H1 (cell line): ENCODE measurements around the gene TPSB2. TPM values are rescaled to one million over a fixed set of nuclear protein-coding genes. Genes with fewer than 3 reads are reported as not detected.

Source experiments
- CTCF ChIA-PET: fragments of 300-600 bp; sonication (Branson Sonifier 250); formaldehyde crosslinking; loops from one replicate; lab custom pipeline; 2021; ENCODE audit not compliant: partially characterized antibody; lab: Charles Lee
- POLR2A ChIA-PET: fragments of 300-600 bp; sonication (Branson Sonifier 250); formaldehyde crosslinking; loops from one replicate; lab custom pipeline; 2021; ENCODE audit warnings: inconsistent platforms; ENCODE audit not compliant: partially characterized antibody; lab: Charles Lee
- DNase-seq, 2 experiments: peaks; one replicate each; pipeline versions ENCODE4 v3.0.0 to v3.0.0-alpha.2; 2010 to 2022; ENCODE audit warnings: low spot score in 2 of 2, low read depth in 1 of 2, mixed read lengths in 1 of 2
- FAIRE-seq: peaks from 2 replicates; lab custom pipeline; 2011; peaks lifted over from hg19 to GRCh38; lab: Jason Lieb, UNC
- H2AFZ ChIP-seq: 2 replicates; pipeline ENCODE4 v1.8.1; 2012; ENCODE audit warnings: low read length, inconsistent platforms
- H2AK5ac ChIP-seq: 2 replicates; pipeline ENCODE4 v1.6.1; 2013; ENCODE audit warnings: low read depth, low read length
- H2BK120ac ChIP-seq: replicated peaks from 2 replicates; pipeline ENCODE3; 2013; ENCODE audit warnings: low read depth, low read length, inconsistent platforms
- H2BK12ac ChIP-seq: 2 replicates; pipeline ENCODE4 v1.6.1; 2013; ENCODE audit warnings: low read depth, low read length
- H2BK15ac ChIP-seq: 2 replicates; pipeline ENCODE4 v1.6.1; 2013; ENCODE audit warnings: low read length
- H2BK20ac ChIP-seq: 2 replicates; pipeline ENCODE4 v1.6.1; 2013; ENCODE audit warnings: low read length
- H2BK5ac ChIP-seq: 2 replicates; pipeline ENCODE4 v1.6.1; 2013; ENCODE audit warnings: low read depth, low read length
- H3K14ac ChIP-seq: 2 replicates; pipeline ENCODE4 v1.6.1; 2013; ENCODE audit warnings: inconsistent platforms; ENCODE audit not compliant: insufficient read length
- H3K18ac ChIP-seq: 2 replicates; pipeline ENCODE4 v1.6.1; 2013; ENCODE audit warnings: low read length; ENCODE audit errors: extremely low read depth
- H3K23ac ChIP-seq: 2 replicates; pipeline ENCODE4 v1.6.1; 2013; ENCODE audit warnings: inconsistent platforms; ENCODE audit not compliant: insufficient read length
- H3K23me2 ChIP-seq: 2 replicates; pipeline ENCODE4 v1.6.1; 2013; ENCODE audit warnings: low read depth, low read length
- H3K27ac ChIP-seq: 2 replicates; pipeline ENCODE4 v1.6.1; 2011; ENCODE audit warnings: low read depth, low read length, inconsistent platforms
- H3K27me3 ChIP-seq, 4 experiments: replicated peaks in 1 of 4; 1 replicate in 1 of 4; 2 replicates in 3 of 4; pipeline versions ENCODE4 v1.6.1 to v1.8.1; 2011 to 2013; ENCODE audit warnings: low read length in 3 of 4, mild to moderate bottlenecking in 3 of 4, inconsistent platforms in 2 of 4, mixed read lengths in 2 of 4, moderate library complexity in 1 of 4; ENCODE audit not compliant: control insufficient read depth in 3 of 4, insufficient read depth in 3 of 4; ENCODE audit errors: extremely low read depth in 1 of 4
- H3K36me3 ChIP-seq, 4 experiments: 2 replicates each; pipeline versions ENCODE4 v1.6.1 to v1.8.1; 2011 to 2013; ENCODE audit warnings: mild to moderate bottlenecking in 4 of 4, low read length in 3 of 4, moderate library complexity in 2 of 4, control low read depth in 1 of 4, inconsistent platforms in 1 of 4; ENCODE audit not compliant: insufficient read depth in 4 of 4, control insufficient read depth in 2 of 4
- H3K4ac ChIP-seq: replicated peaks from 2 replicates; pipeline ENCODE3; 2013; ENCODE audit warnings: low read length, low read depth, mixed read lengths, inconsistent platforms; ENCODE audit not compliant: insufficient read length
- H3K4me1 ChIP-seq, 4 experiments: replicated peaks in 1 of 4; 1 replicate in 1 of 4; 2 replicates in 3 of 4; pipeline versions ENCODE4 v1.6.1 to v1.8.1; 2011 to 2013; ENCODE audit warnings: low read length in 3 of 4, inconsistent platforms in 2 of 4, mixed read lengths in 1 of 4; ENCODE audit not compliant: insufficient read depth in 4 of 4, control insufficient read depth in 3 of 4
- H3K4me2 ChIP-seq, 2 experiments: 2 replicates each; pipeline versions ENCODE4 v1.6.1 to v1.8.1; 2011 to 2013; ENCODE audit warnings: low read depth in 2 of 2, low read length in 2 of 2, control low read depth in 1 of 2, inconsistent platforms in 1 of 2, mild to moderate bottlenecking in 1 of 2; ENCODE audit not compliant: insufficient read depth in 1 of 2
- H3K4me3 ChIP-seq, 4 experiments: fragments of 200-600, 300-600 bp in 1 of 4; sonication (generic), shearing (Covaris generic), sonication (Bioruptor Twin) in 1 of 4; 2 replicates each; pipeline versions ENCODE4 v1.5.1 to v1.8.1; 2011 to 2016; ENCODE audit warnings: low read length in 4 of 4, low read depth in 3 of 4, control low read depth in 2 of 4, inconsistent platforms in 2 of 4, mild to moderate bottlenecking in 2 of 4, mixed read lengths in 1 of 4, moderate library complexity in 1 of 4; ENCODE audit not compliant: insufficient read depth in 2 of 4; ENCODE audit errors: extremely low read depth in 1 of 4
- H3K56ac ChIP-seq: replicated peaks from 2 replicates; pipeline ENCODE3; 2013; ENCODE audit warnings: low read depth, mild to moderate bottlenecking, mixed read lengths, low read length, inconsistent platforms; ENCODE audit not compliant: insufficient read length
- H3K79me1 ChIP-seq: 2 replicates; pipeline ENCODE4 v1.6.1; 2013; ENCODE audit warnings: low read depth, low read length, control low read depth
- H3K79me2 ChIP-seq, 2 experiments: 2 replicates each; pipeline versions ENCODE4 v1.6.1 to v1.8.1; 2012 to 2013; ENCODE audit warnings: low read length in 2 of 2, mild to moderate bottlenecking in 2 of 2, inconsistent platforms in 1 of 2; ENCODE audit not compliant: insufficient read depth in 2 of 2, control insufficient read depth in 1 of 2
- H3K9ac ChIP-seq, 4 experiments: replicated peaks in 1 of 4; 1 replicate in 1 of 4; 2 replicates in 3 of 4; pipeline versions ENCODE4 v1.6.1 to v1.8.1; 2011 to 2013; ENCODE audit warnings: low read depth in 3 of 4, low read length in 3 of 4, control low read depth in 2 of 4, mild to moderate bottlenecking in 2 of 4, moderate library complexity in 2 of 4, inconsistent platforms in 1 of 4; ENCODE audit errors: extremely low read depth in 1 of 4
- H3K9me3 ChIP-seq, 2 experiments: 2 replicates each; pipeline versions ENCODE4 v1.6.1 to v1.8.1; 2012 to 2013; ENCODE audit warnings: mild to moderate bottlenecking in 2 of 2, moderate library complexity in 2 of 2, control low read depth in 1 of 2, inconsistent platforms in 1 of 2, low read depth in 1 of 2, low read length in 1 of 2, mixed read lengths in 1 of 2; ENCODE audit not compliant: insufficient read depth in 2 of 2
- H4K20me1 ChIP-seq, 2 experiments: replicated peaks in 1 of 2; 2 replicates each; pipeline versions ENCODE3 to v1.8.1; 2011 to 2013; ENCODE audit warnings: inconsistent platforms in 2 of 2, low read length in 2 of 2, mild to moderate bottlenecking in 1 of 2; ENCODE audit not compliant: insufficient read depth in 2 of 2, control insufficient read depth in 1 of 2
- H4K5ac ChIP-seq: 2 replicates; pipeline ENCODE4 v1.6.1; 2013; ENCODE audit warnings: low read length, low read depth, mixed read lengths, inconsistent platforms; ENCODE audit not compliant: insufficient read length
- H4K8ac ChIP-seq: 2 replicates; pipeline ENCODE4 v1.8.0; 2013; ENCODE audit warnings: mild to moderate bottlenecking, moderate library complexity, low read length, inconsistent platforms; ENCODE audit not compliant: insufficient read depth; ENCODE audit errors: extremely low read depth
- H4K91ac ChIP-seq: replicated peaks from 2 replicates; pipeline ENCODE3; 2013; ENCODE audit warnings: low read length, mixed read lengths, inconsistent platforms; ENCODE audit not compliant: insufficient read length
- TEAD4 ChIP-seq: IDR thresholded peaks from 2 replicates; pipeline ENCODE4 v1.6.1; 2012; ENCODE audit warnings: low read depth, low read length, inconsistent platforms, mixed read lengths
- WGBS, 2 experiments: shearing (Covaris generic) in 1 of 2; methylation state at CpG; one replicate each; pipeline versions ENCODE4 v1.1.6 to v1.1.7; 2013 to 2015; ENCODE audit warnings: low lambda C conversion rate in 2 of 2, mixed read lengths in 2 of 2, inconsistent platforms in 1 of 2, low coverage in 1 of 2, missing lambda C conversion rate in 1 of 2; ENCODE audit not compliant: insufficient replicate concordance in 2 of 2, insufficient coverage in 1 of 2, insufficient read length in 1 of 2; ENCODE audit errors: extremely low coverage in 1 of 2, missing lambda C conversion rate in 1 of 2; 5-methylcytosine and 5-hydroxymethylcytosine counted together
- polyA plus RNA-seq, 7 experiments: library from polyadenylated mRNA; depleted of rRNA in 3 of 7; stranded (reverse) in 5 of 7; unstranded in 2 of 7; fragments of >200 nt in 5 of 7; fragments of 200-250 nt in 2 of 7; gene quantifications; 1 replicate in 5 of 7; 2 replicates in 1 of 7; 4 replicates in 1 of 7; pipeline versions ENCODE4 v1.2.1 to v1.2.3, GENCODE V29; 2011 to 2013; ENCODE audit warnings: missing spikeins in 2 of 7, mixed read lengths in 2 of 7
- total RNA-seq: library from RNA; stranded (reverse); fragmentation: NEBNext Ultra II Directional; extraction: Animal tissue kit (Norgen Biotek cat#: 25700); gene quantifications from 2 replicates; pipeline ENCODE4 v1.2.1, GENCODE V29; 2021

TPSB2 gene
- total and polyA plus RNA-seq, 2 of the 8 experiments (the other 6 are each of a cell fraction or from before 2014, with no cell fraction given) = 0.08 TPM; not detected in 1

DNA sequence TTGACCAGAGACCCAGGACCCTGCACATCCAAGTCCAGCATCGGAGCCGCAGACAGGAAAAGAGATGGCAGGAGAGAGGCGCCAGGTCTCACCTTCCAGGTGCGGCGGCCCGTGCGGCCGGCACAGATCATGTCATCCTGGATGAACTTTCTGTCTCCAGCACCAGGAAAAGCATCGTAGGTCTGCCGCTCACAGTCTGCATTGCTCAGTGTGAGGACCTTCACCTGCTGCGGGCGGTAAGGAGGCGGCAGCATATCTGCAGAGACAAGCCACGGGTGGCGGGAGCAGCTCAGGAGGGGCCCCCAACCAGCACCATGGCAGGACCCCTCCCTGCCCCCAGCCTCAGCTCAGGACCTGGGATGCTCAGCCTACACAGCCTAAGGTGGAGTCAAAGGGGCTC, 43.8 kb upstream of the TPSB2 start:
- Histone ChIP-seq H3K4me2 (no peak overlapping the region), H3K9me3 (no peaks in the 10 kb centered on the region), H3K23ac (no peak overlapping the region), H3K56ac (no peak overlapping the region), H3K4me1 (peaks cover 0 to 8% (median 6%) of the 10 kb centered on the region in 4 experiments; a peak in 5 of 7 replicates), H3K23me2 (peaks cover 3% of the 10 kb centered on the region; the same call in 1 of the 2 replicates), H3K79me2 (no peaks in the 10 kb centered on the region), H3K79me1 (no peaks in the 10 kb centered on the region), H3K27me3 (no peaks in the 10 kb centered on the region), H2AK5ac (no peak overlapping the region), H4K20me1 (peaks cover 0 to 2% of the 10 kb centered on the region in 2 experiments), H2BK120ac (no peak overlapping the region), H3K4ac (no peak overlapping the region), H2BK20ac (no peak overlapping the region), H4K8ac (no peak overlapping the region), H3K14ac (no peak overlapping the region), H2BK5ac (no peak overlapping the region), H4K91ac (no peak overlapping the region), H3K18ac (no peak overlapping the region), H2AFZ (no peak overlapping the region), H4K5ac (no peak overlapping the region), H3K36me3 (no peaks in the 10 kb centered on the region), H3K4me3 (no peak overlapping the region), H3K27ac (no peak overlapping the region), H3K9ac (no peak overlapping the region), H2BK12ac (no peak overlapping the region), H2BK15ac (no peak overlapping the region)
- no peak for FAIRE-seq
- POLR2A ChIA-PET = interaction anchor here (1.2 kb wide), 1 partner anchor 10 kb away, joined by 4 read pairs; no protein-coding TSS in a partner anchor
- DNase-seq = no peak
- 85% methylated on average over 15 of the region's 15 CpGs; no CpG with 5 or more reads in 1 of the 2 experiments for WGBS, 2 experiments
- CTCF ChIA-PET = interaction anchor here (0.6 to 1.6 kb wide), 5 partner anchors 10 to 672 kb away, joined by 3 to 7 read pairs (median 3); no protein-coding TSS in a partner anchor
- no peak for TF ChIP-seq TEAD4
